Fibroblast of the aortic adventitia (primary cell): Measurements from ENCODE around the gene SNURF. TPM values are rescaled to one million over a fixed set of nuclear protein-coding genes. Genes with fewer than 3 reads are reported as not detected.
"Not testable (repeated sequence)": the region's sequence is repeated elsewhere in the genome, so short reads cannot be mapped to it uniquely, and the experiment has no call there.

Experiments
- DNase-seq: peaks from one replicate; pipeline ENCODE4 v3.0.0-alpha.2; 2010; ENCODE audit warnings: low read depth
- H3K4me3 ChIP-seq: 2 replicates; pipeline ENCODE4 v1.5.1; 2011; ENCODE audit warnings: low read depth, mild to moderate bottlenecking, control low read depth, low read length, moderate library complexity
- total RNA-seq: library from RNA; depleted of rRNA; stranded (reverse); fragments of >200 nt; gene quantifications from 2 replicates; pipeline ENCODE4 v1.2.3, GENCODE V29; 2012; ENCODE audit warnings: low replicate concordance
- TF ChIP-seq, protein P1 (sequence below): IDR thresholded peaks from 2 replicates; pipeline ENCODE4 v1.5.1; 2011; ENCODE audit warnings: mild to moderate bottlenecking, low read length, control low read depth, inconsistent platforms; ENCODE audit not compliant: insufficient read depth

SNURF gene
- total RNA-seq, 1 donor = 5.9 TPM

- DNase-seq = no peak
- TF ChIP-seq, protein P1, sequence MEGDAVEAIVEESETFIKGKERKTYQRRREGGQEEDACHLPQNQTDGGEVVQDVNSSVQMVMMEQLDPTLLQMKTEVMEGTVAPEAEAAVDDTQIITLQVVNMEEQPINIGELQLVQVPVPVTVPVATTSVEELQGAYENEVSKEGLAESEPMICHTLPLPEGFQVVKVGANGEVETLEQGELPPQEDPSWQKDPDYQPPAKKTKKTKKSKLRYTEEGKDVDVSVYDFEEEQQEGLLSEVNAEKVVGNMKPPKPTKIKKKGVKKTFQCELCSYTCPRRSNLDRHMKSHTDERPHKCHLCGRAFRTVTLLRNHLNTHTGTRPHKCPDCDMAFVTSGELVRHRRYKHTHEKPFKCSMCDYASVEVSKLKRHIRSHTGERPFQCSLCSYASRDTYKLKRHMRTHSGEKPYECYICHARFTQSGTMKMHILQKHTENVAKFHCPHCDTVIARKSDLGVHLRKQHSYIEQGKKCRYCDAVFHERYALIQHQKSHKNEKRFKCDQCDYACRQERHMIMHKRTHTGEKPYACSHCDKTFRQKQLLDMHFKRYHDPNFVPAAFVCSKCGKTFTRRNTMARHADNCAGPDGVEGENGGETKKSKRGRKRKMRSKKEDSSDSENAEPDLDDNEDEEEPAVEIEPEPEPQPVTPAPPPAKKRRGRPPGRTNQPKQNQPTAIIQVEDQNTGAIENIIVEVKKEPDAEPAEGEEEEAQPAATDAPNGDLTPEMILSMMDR = no peak
- H3K4me3 ChIP-seq = no peak overlapping the region
Observed at GRCh38 chr15:24933716-24934115, 21.1 kb upstream of the SNURF start.

GRCh38 chr15:24938224-24938623 lies 16.6 kb upstream of the SNURF start:
- not testable (repeated sequence) for DNase-seq, H3K4me3 ChIP-seq

DNA sequence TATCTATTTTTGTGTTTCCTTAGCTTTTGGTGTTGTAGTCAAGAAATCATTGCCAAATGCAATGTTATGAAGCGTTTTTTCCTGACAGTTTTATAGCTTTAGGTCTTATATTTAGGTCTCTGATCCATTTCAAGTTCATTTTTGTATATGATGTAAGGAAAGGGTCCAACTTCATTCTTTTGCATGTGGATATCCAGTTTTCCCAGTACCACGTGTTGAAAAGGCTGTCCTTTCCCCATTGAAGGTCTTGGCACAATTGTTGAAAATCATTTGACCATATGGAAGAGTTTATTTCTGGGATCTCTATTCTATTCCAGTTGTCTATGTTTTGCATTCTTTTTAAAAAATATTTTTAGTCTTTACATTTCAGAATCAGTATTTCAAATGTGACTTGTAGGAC lies 14.6 kb upstream of the SNURF start:
- TF ChIP-seq, protein P1 = no peak
- H3K4me3 ChIP-seq = no peak overlapping the region
- no peak for DNase-seq

DNA sequence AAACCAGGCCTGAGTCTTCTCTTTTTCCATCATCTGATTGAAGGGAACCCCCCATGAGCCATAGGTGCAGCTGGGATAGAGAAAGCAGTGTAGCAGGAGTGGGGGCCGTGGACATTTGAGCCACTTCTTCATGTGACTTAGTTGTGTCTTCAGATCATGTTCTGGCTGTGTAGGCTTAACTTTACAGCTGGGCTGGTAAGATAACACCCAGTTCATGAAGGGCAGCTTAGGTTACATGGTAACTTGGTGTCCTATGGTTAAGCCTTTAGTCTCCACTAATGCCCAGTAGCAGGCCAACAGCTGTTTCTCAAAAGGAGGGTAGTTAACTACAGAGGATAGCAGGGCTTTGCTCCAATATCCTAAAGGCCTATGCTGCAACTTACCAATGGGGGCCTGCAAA lies 11.4 kb upstream of the SNURF start:
- no peak for DNase-seq
- TF ChIP-seq, protein P1 = no peak
- H3K4me3 ChIP-seq = no peak overlapping the region

DNA sequence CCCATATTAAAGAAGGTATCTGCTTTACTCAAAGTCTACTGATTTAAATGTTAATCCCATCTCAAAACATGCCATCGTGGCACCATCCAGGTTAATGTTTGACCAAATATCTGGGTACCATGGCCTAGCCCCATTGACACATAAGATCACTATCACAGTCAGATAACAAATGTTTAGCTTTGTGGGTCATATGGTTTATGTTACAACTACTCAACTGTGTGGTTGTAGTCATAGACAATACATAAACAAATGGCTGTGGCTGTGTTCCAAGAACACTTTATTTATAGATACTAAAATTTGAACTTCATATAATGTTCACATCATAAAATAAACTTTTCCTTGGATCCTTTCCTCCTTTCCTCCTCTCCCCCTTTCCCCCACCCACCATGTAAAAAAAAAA lies 9.8 kb upstream of the SNURF start:
- no peak for DNase-seq
- TF ChIP-seq, protein P1 = no peak
- H3K4me3 ChIP-seq = no peak overlapping the region

DNA sequence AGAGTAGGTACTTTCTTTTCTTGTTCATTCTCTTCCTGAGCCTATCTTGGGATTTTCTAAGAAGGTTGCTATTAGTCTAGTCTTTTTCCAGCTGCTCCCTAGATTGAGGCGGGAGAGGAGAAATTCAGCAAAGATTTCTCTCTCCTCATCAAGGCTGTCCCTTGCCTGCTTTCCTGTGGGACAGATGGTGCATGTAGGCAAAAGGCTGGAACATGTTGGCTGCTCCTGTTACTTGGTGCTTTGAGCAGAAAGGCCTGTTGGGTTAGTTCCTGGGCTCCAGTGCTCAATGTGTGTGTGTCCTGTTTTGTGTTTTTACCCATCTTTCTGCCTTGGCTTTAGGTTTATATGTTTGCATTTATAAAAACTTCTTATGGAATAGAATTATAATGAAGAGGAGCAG lies 9.1 kb upstream of the SNURF start:
- H3K4me3 ChIP-seq = no peak overlapping the region
- DNase-seq = no peak
- TF ChIP-seq, protein P1 = no peak

DNA sequence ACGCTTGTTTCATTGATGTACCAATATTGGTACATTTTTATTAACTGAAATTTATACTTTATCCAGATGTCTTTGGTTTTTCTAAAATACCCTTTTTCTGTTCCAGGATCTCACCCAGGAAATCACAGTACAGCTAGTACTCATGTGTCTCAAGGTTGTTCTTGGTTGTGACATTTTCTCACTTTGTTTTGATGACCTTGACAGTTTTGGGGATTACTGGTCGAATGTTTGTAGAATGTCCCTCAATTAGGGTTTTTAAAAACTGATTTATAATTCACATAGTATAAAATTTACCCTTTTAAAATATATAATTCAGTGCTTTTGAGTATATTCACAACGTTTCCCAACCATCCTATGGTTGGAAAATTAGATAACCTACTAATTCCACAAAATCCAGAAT lies 6.3 kb upstream of the SNURF start:
- no peak overlapping the region for H3K4me3 ChIP-seq
- no peak for DNase-seq
- TF ChIP-seq, protein P1 = no peak
